Endothelial cell of hepatic sinusoid (primary cell): ENCODE measurements around the gene RBM3.

Experiments used
- in situ Hi-C: cut with HindIII; loops from 2 replicates; pipeline ENCODE4 v1.10.0; 2017; ENCODE audit warnings: low sequenced_read_pairs

RBM3 gene

DNA sequence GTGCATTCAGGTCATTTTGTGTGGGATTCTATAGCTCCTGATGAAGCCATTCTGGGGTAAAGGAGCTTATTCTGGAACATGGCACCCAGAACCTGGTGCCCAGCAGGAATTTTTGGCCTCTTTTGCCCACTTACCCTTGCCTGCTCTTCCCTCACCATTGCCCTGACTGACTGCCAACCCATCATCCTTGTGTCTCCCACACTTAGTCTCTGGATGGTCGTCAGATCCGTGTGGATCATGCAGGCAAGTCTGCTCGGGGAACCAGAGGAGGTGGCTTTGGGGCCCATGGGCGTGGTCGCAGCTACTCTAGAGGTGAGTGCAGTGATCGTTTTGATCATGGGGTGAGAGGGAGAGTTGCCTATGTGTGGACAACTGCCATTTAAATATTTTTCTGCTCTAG, 1.8 kb downstream of the RBM3 start:
- in situ Hi-C loops = no loop called here

DNA sequence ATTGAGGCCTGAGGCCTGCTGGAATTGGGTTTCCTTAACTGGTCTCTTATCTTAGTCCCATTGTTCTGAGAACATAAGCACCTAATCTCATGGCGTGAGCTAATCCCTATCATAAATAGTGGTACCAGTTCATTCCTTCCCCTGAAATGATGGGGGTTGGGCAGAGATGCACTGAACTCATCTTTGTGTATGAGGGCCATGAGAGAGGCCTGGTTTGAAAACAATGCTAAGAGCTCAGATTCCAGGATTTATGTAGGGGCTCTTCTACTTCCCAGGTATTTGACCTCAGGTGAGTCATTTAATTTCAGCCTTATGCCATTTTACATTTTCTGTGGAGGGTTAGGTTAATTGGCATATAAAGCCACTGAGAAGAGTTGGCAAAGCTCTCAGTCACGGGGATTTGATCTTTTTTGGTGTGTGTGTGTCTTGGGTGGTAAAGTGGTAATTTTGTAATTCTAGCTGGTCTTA, 4.4 kb downstream of the RBM3 start:
- in situ Hi-C loops = no loop called here

DNA sequence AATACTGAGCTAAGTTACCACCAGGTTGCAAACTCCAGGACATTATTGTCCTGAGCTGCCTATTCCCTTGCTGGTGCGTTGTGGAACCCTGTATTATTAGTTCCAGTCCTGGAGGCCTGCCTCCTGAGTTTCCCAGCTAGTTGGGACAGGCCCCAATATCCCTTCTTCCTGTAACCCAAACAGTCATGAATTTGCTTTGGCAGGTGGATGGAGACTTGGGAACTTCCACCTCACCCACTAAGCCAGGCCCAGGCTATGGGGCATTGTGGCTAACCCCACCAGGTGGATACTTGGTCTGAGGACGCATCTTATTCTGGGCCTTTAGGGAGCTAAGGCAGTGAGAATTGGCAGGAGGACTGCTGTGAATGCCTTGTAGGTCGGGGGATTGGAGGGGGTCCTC, 5.0 kb downstream of the RBM3 start:
- in situ Hi-C loops = no loop called here

DNA sequence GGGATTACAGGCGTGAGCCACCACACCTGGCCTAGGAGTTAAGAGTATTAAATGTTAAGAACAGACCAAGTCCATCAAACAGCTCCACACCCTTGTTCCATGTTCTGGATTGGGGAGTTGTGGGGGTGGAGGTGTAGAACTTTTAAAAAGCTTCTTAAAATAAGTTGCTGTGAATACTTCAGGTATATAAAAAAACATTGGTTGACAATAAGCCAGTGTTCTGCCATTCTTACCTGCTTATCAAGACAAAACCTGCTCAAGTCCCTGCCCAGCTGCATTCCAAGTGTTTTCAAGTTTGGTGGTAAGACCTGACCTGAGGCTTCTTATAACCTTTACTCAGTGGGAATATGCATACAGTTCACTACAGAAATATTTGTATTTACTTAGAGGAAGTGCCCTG, 6.4 kb downstream of the RBM3 start:
- in situ Hi-C loops = no loop called here

DNA sequence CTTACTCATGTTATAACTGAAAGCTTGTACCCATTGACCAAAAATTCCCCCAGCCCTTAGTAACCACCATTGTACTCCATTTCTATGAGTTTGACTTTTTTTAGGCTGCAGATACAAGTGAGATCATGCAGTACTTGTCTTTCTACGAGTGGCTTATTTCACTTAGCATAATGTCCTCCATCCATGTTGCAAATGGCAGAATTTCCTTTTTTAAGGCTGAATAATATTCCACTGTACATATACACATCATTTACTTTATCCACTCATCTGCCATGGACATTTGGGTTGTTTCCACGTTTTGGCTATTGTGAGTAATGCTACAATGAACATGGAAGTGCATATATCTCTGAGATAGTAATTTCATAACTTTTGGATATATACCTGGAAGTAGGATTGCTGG, 10.4 kb downstream of the RBM3 start:
- in situ Hi-C loops = no loop called here

DNA sequence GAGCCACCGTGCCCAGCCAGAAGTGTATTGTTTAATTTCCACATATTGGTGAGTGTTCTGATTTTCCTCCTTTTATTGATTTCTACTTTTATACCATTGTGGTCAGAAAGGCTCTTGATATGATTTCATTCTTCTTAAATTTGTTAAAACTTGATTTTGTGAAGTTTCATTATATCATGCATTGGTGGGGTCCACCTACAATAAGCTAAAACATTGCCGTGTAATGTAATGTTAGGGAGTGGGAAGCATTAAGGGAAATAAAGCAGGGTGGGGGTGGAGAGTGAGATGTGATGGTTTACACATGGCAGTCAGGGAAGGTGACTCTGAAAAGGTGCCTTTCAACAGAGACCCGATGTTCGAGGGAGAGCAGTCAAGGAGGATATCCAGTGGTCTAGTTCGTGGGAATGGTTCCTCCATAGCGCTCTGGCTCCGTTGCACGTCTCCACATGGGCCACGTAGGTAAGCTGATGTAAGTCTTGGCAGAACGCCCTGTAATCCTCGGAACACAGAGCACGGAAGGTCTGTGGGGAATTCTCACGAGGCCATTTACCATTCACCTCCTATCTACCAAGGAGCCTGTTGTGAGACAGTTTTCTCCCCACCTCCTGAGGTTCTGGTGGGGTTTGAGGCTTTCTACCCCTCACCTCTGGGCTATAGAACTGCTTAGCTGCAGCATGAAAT, 15.3 kb downstream of the RBM3 start:
- in situ Hi-C loops = no loop called here

DNA sequence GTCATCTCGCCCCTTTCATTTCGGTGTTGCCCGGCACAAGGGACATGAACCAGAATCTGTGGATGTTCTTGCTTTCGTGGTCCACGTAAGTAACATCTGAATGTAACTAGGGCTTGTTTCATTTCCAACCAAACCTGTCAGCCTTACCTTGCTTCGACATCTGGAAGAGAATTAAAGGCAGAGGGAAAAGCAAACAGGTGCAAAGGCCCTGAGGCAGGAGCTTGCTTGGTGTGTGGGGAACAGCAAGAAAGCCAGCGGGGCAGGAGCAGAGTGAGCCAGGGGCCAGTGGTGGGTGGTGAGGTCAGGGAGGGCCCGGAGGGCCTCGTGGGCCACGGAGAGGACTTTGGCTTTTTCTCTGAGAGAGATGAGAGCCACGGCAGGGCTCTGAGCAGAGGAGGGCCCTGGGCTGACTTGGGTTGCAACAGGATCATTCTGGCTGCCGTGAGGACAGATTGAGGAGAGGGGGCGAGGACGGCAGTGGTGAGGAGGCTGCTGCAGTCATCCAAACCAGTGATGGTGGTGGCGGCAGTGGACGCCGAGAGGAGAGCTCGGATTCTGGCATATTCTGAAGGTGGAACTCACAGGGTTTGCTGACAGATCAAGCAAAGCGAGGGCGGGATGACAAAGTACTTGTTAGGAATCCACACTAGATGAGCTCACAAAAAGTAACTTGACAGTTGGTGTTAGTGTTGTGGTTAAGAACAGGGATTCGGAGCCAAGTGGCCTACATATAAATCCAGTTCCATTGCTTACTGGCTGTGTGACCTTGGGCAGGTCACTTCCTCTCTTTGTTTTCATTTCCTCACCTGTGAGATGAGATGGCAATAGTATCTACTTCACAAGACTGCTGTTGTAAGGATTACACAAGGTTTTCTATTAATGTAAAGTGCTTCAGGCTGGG, 16.2 kb downstream of the RBM3 start:
- in situ Hi-C loops = no loop called here

DNA sequence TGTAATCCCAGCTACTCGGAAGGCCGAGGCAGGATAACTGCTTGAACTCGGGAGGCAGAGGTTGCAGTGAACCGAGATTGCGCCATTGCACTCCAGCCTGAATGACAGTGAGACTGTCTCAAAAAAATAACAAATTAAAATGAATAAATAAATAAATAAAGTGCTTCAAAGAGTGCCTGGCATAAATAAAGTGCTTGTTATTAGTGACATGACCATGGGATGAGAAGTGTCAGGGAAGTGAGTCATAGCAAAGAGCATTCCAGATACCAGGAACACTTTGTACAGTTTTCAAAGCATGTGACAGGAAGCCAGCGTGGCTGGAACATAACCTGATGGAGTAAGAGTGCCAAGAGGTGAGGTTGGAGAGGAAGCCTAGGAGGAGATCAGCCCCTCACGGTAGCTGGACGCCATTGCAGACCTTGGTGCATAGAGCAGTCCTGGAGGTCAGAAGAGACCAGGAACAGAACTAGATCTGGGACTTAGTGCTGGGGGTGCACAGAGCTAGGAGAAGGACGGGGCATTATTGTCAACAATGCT, 17.0 kb downstream of the RBM3 start:
- in situ Hi-C loops = no loop called here

DNA sequence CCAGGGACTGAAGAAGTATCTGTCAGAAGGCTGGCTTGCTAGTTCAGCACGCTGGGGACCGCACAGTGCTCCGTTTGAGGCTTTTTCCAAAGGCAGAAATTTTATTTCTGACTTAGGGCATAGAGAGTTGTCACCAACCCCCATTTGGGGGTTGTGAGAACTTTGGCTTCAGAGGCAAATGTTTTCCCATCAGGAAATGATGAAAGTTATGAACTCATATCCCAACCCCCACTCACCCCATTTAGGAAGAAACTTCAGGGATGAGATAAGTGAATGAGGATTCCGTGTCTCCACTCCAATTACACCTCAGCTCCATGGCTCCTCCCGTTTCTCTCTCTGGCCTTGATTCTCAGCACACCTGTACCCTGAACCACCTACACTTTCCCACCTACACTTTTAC, 18.7 kb downstream of the RBM3 start:
- in situ Hi-C loops = no loop called here

DNA sequence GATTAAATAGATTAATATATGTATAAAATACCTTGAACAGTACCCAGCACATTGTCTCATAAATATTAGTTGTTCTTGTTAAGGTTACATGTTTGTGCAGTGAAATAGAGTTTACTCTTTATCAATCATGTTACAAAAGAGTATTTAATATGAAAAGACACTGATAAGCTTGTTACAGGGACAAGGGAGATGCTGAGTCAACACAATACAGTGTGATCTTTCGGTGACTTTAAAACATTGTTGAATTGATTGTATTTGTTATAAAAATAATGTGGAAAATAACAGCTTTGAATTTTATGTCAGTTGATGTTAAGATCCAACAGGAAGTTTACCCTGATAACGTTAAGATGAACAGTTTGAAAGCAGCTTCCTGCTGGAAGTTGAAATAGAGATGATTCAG, 21.6 kb downstream of the RBM3 start:
- in situ Hi-C loops = no loop called here

DNA sequence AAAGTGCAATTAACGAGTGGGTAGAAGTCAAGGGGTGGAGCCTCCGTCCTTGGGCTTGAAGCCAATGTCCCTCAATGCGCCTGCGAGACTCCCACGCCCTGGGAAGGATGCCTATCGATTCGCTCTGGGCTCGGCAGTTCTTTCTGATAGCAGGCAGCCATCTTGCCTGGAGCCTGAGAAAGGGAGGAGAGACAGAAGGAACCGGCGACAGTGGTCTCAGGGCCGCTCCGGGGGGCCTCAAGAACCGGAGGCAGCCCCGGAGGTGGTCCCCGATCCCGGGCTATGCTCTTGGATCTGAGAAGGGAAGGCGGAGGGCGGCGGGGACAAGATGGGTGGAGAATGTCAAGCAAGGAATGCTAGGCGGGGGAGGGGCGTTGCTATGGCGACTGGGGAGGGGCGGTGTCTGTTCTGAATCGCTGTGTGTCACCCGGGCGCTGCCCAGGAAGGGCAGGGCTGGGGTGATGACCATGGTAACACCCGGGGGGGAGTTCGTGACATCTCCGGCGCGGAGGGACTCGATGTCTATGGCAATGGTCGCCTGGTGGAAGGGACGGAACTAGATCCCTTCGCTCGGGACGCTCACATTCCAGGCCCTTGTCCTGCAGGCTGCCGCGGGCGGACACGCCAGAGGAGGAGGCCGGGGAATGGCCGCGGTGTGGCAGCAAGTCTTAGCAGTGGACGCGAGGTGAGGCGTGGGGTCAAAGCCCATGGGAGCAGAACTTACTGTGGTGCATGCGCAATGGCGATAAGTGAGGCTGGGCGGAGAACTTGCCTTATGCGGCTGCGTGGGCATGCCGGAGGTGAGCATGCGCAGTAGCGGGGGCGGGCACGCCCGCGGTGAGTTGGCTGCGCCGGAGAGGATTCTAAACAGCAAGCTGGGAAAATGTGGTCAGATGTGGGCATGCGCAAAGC, 23.3 kb downstream of the RBM3 start, which contains the start of gene WDR13:
Gene WDR13 (plus strand): TSS at position 140 of the 912 bp plus-strand sequence. CDS start 505 bp downstream, at position 645.
- in situ Hi-C loops = no loop called here

DNA sequence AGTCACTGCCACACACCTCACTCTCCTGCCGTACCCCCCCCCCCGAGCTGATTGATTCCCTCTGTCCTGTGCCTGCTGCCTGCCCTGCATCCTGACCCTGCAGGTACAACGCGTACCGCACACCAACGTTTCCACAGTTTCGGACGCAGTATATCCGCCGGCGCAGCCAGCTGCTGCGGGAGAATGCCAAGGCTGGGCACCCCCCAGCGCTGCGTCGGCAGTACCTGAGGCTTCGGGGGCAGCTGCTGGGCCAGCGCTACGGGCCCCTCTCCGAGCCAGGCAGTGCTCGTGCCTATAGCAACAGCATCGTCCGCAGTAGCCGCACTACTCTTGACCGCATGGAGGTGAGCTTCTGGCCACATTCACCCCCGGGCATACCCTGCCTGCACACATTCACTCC, 24.3 kb downstream of the RBM3 start:
- in situ Hi-C loops = no loop called here

DNA sequence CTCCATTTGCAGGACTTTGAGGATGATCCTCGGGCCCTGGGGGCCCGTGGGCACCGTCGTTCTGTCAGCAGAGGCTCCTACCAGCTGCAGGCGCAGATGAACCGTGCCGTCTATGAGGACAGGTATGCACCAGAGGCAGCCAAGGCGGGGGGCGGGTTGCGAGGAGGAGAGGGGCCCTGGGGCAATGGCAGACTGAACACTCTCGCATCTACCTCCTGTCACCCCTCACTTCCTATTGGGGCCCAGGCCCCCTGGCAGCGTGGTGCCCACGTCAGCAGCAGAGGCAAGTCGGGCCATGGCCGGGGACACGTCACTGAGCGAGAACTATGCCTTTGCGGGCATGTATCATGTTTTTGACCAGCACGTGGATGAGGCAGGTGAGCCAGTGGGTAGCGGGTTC, 25.1 kb downstream of the RBM3 start:
- in situ Hi-C loops = no loop called here

DNA sequence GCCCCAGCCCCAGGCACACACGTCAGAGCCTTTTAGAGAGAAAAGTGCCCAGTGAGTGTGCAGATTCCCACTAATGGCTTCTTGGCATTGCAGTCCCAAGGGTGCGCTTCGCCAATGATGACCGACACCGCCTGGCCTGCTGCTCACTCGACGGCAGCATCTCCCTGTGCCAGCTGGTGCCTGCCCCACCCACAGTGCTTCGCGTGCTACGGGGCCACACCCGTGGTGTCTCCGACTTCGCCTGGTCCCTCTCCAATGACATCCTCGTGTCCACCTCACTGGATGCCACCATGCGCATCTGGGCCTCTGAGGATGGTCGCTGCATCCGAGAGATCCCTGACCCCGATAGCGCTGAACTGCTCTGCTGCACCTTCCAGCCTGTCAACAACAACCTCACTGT, 25.9 kb downstream of the RBM3 start:
- in situ Hi-C loops = no loop called here

DNA sequence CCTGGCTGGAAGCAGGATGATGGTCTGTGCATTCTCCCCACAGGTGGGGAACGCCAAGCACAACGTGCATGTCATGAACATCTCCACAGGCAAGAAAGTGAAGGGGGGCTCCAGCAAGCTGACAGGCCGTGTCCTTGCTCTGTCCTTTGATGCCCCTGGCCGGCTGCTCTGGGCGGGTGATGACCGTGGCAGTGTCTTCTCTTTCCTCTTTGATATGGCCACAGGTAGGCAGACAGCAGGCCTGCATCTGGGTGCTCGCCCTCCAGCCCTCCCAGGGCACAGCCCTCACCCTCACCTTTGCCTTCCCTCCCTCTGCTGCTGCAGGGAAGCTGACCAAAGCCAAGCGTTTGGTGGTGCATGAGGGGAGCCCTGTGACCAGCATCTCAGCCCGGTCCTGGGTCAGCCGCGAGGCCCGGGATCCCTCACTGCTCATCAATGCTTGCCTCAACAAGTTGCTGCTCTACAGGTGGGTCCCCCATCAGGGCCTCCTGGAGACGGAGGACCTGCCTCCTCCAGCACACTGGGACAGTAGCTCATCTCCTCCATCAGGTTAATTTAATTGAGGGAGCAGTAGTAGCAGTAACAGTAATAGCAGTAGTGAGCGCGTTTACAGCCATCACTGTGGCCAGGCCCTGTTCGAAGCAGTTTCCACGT, 27.6 kb downstream of the RBM3 start:
- in situ Hi-C loops = no loop called here

DNA sequence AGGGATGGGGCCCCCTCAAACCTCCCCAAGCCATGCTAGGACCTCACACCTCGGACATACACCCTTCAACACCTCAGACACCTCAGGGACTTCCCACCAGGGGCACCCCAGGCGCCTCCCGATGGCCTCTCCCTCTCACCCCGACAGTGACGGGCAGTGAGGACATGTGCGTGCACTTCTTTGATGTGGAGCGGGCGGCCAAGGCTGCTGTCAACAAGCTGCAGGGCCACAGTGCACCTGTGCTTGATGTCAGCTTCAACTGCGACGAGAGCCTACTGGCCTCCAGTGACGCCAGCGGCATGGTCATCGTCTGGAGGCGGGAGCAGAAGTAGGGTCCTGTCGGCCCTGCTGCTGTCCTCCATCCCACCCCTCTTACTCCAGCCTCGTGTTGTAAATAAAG, 30.4 kb downstream of the RBM3 start:
- in situ Hi-C loops = no loop called here

DNA sequence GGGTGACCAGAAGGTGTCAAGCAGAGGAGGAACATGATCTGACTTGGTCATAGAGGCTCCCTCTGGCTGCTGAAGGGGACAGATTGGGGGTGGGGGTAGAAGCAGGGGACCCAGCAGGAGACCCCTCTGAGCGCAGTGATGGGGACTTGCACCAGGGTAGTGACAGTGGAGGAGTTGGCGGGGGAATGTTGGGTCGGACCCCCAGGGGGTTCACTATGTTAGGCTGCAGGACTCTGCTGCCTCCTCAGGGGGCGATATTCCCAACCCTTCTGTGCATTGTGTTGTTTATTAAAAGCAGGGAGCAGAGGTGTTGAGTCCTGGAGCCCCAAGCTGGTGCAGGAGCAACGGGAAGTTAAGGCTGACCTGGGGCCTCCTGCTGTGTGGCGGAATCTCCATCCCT, 31.8 kb downstream of the RBM3 start:
- in situ Hi-C loops = no loop called here

DNA sequence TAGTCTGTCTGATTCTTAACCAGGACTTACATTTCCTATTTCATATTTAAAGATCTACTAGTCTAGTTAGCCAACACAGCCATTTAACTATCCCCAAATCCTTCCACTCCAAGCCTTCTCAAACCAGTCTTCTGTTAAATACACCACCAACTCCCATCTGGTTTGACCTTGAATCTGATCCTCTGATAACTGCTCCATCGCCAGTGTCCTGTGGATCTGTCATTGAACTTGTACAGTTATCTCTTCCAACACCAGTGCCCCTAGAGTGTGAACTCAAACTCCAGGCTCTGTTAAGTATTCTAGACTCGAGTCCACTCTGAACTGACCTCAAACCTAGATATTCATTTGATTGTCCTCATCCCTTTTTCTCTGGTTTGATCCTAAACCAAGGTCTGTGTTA, 37.4 kb downstream of the RBM3 start:
- in situ Hi-C loops = no loop called here

DNA sequence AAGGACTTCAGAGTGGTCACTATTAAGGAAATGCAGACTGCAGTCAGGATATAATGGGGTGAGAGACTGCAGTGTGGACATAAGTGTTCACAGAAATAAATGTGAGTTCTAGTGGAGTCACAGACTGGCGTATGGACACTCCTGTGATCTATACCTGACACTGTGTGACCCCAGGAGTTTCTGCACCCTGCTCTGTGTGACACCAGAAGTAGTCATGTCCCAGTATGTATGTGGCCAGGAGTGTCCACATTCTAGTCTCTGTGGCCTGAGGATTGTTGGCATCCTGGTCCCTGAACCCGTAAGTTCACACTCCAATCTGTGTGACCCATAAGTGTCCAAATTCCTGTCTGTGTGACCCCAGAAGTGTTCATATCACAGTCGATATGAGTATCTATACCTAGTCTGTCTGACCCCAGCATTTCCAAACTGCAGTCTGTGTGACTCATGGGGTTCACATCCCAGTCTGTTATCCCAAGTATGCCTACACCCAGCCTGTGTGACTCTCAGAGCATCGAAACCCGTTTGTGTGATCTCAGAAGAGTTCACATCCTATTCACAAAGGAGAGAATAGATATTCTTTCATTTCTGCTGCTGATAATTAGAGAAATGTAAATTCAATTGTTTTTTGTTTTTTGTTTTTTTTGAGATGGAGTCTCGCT, 39.3 kb downstream of the RBM3 start:
- in situ Hi-C loops = no loop called here

DNA sequence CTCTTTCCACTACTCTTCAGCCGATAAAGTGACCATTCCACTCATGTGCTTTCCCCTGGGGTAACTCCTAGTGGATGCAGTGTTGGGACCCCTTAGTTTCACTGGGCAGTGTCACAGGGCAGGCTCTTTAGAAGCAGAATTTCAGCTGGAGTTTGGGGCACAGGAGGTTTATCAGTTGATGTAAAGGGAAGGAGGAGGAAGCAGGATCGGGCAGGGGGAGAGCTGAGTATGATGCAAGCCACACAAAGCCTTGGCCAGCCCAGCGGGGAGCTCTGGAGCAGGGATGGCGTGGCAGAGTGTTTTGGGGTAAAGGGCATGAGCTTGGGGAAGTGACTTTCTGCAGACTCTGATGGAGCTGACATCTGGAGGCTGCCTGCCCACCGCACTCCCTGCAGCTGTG, 42.3 kb downstream of the RBM3 start:
- in situ Hi-C loops = no loop called here
